Measurements from ENCODE around the gene CCAR1.

GRCh38 chr10:68804692-68805091 is 83.7 kb downstream of the CCAR1 start:
- TF ChIP-seq EZH2 (IDR thresholded peaks at IDR 0.05; ENCODE audit: insufficient read depth, poor library complexity, severe bottlenecking) (no peak), EZH2phosphoT487 (IDR thresholded peaks at IDR 0.05; ENCODE audit: insufficient read depth, low read depth) (no peak)

Data from GM23248 (cell line).